ENCODE measurements around the gene PAK5. TPM values are rescaled to one million over a fixed set of nuclear protein-coding genes. Genes with fewer than 3 reads are reported as not detected.

The PAK5 gene
- total and polyA plus RNA-seq, 2 experiments from 2014 or later, result not detected

DNA sequence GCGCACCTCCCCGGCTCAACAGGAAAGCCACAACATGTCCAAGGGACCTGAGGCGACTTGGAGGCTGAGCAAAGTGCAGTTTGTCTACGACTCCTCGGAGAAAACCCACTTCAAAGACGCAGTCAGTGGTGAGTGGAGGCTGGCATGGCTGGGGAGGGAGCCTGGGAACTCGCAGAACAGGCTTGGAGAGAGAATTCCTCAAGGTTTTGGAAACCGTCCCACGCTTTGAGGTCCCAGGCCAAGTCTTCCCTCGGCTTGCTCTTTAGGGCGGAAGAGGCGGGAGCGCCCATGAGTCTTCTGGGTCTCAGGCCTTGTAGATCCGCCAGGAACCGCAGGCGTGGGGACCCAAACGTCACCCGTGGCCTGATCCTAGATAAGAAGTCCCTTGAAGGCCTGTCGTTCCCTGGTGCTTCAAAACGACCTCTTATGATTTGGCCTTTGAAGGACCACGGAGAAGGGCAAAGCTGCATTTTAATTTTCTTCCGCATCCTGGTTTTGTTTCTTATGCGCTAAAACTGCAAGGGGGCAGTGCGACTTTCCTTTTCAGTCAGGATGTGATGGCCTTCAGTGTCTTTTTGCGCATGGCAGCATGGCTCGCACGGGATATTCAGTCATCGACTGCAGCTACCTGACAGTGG, 322.5 kb downstream of the PAK5 start:
- WGBS, 2 experiments (ENCODE audit: low coverage in 1 of 2, low lambda C conversion rate in 2 of 2, missing lambda C conversion rate in 2 of 2), result 1 to 6% methylated on average over 28 of the region's 28 CpGs

DNA sequence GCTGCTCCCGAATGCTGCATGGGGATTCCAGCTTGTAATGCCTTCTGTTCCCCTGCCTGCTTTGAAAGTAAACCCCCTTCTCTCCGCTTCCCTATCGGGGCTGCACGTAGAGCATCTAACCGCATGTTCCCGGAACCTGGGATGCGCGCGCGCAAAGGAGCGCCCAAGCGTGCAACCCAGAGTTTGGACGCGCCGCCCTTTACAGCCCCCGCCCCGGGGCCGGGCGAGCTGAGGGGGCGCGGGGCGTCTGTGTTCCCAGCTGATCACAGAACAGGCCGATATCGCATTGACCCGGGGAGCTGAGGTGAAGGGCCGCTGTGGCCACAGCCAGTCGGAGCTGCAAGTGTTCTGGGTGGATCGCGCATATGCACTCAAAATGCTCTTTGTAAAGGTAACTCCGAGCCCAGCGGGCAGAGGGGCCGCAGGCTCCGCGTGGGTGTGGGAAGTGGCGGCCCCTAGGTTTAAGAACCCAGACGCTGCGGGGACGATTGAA, 323.1 kb downstream of the PAK5 start:
- H3K79me2 ChIP-seq (ENCODE audit: insufficient read depth), result no peaks in the 10 kb centered on the region
- no peak overlapping the region for H3K27ac ChIP-seq
- no peaks in the 10 kb centered on the region for H4K20me1 ChIP-seq (ENCODE audit: insufficient read depth)
- in situ Hi-C loops (cut with MboI), result no loop called here
- no peaks in the 10 kb centered on the region for H3K9me2 ChIP-seq (ENCODE audit: insufficient read depth)
- no peaks in the 10 kb centered on the region for H3F3A ChIP-seq (ENCODE audit: insufficient read depth)
- H2AFZ ChIP-seq, result no peak overlapping the region
- peak overlapping the region; percentile 39 for H3K4me2 ChIP-seq (ENCODE audit: unreplicated experiment)
- H3K36me3 ChIP-seq (ENCODE audit: low read depth), result no peaks in the 10 kb centered on the region
- no peak overlapping the region for H3K9ac ChIP-seq
- no peaks in the 10 kb centered on the region for H3K4me1 ChIP-seq (ENCODE audit: insufficient read depth)
- H3K4me3 ChIP-seq, result no peak overlapping the region
- WGBS, 2 experiments (ENCODE audit: low coverage in 1 of 2, low lambda C conversion rate in 2 of 2, missing lambda C conversion rate in 2 of 2), result 7 to 9% methylated on average over 31 to 38 of the region's 38 CpGs
- DNase-seq, result no peak
- TF ChIP-seq EZH2phosphoT487 (IDR thresholded peaks at IDR 0.05; ENCODE audit: insufficient read depth, low read depth) (no peak), EZH2 (IDR thresholded peaks at IDR 0.05; ENCODE audit: insufficient read depth, poor library complexity, severe bottlenecking) (no peak)
- H3K27me3 ChIP-seq (replicated peaks; ENCODE audit: insufficient read depth), result peaks cover 91% of the 10 kb centered on the region
- H3K9me3 ChIP-seq (ENCODE audit: low read depth), result no peaks in the 10 kb centered on the region

More for the DNA sequence above, 322.5 kb downstream of the PAK5 start:
- Histone ChIP-seq H3K9ac (no peak overlapping the region), H3K27ac (no peak overlapping the region), H2AFZ (no peak overlapping the region), H3K79me2 (ENCODE audit: insufficient read depth) (no peaks in the 10 kb centered on the region), H3K4me2 (ENCODE audit: unreplicated experiment) (peak overlapping the region; percentile 39), H3K27me3 (replicated peaks; ENCODE audit: insufficient read depth) (peaks cover 91% of the 10 kb centered on the region), H3K4me3 (no peak overlapping the region), H3F3A (ENCODE audit: insufficient read depth) (no peaks in the 10 kb centered on the region), H3K9me2 (ENCODE audit: insufficient read depth) (no peaks in the 10 kb centered on the region), H3K9me3 (ENCODE audit: low read depth) (no peaks in the 10 kb centered on the region), H3K36me3 (ENCODE audit: low read depth) (no peaks in the 10 kb centered on the region), H4K20me1 (ENCODE audit: insufficient read depth) (no peaks in the 10 kb centered on the region), H3K4me1 (ENCODE audit: insufficient read depth) (no peaks in the 10 kb centered on the region)
- in situ Hi-C loops (cut with MboI), result no loop called here
- no peak for TF ChIP-seq EZH2phosphoT487 (IDR thresholded peaks at IDR 0.05; ENCODE audit: insufficient read depth, low read depth)
- TF ChIP-seq EZH2 (IDR thresholded peaks at IDR 0.05; ENCODE audit: insufficient read depth, poor library complexity, severe bottlenecking), result no peak
- DNase-seq, result no peak

DNA sequence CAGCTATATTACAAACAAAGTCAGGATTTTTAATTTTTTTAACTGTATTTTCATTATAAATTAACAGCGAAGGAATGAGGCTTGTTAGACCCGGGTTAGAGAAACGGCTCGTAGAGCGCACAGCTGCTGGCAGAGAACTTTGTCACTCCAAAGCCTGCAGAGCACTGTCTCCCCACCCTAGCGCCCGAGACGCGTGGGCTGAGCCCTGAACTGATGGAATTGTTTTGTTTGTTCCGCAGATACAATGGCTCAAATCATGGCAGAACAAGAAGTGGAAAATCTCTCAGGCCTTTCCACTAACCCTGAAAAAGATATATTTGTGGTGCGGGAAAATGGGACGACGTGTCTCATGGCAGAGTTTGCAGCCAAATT, 323.7 kb downstream of the PAK5 start:
- Histone ChIP-seq H2AFZ (no peak overlapping the region), H3K36me3 (ENCODE audit: low read depth) (no peaks in the 10 kb centered on the region), H3K27ac (no peak overlapping the region), H3K79me2 (ENCODE audit: insufficient read depth) (no peaks in the 10 kb centered on the region), H3K27me3 (replicated peaks; ENCODE audit: insufficient read depth) (peaks cover 94% of the 10 kb centered on the region), H3K9me3 (ENCODE audit: low read depth) (no peaks in the 10 kb centered on the region), H3K9me2 (ENCODE audit: insufficient read depth) (no peaks in the 10 kb centered on the region), H3K4me3 (no peak overlapping the region), H4K20me1 (ENCODE audit: insufficient read depth) (no peaks in the 10 kb centered on the region), H3K4me1 (ENCODE audit: insufficient read depth) (no peaks in the 10 kb centered on the region), H3K9ac (no peak overlapping the region), H3F3A (ENCODE audit: insufficient read depth) (no peaks in the 10 kb centered on the region), H3K4me2 (ENCODE audit: unreplicated experiment) (no peak overlapping the region)
- DNase-seq, result no peak
- WGBS, 2 experiments (ENCODE audit: low coverage in 1 of 2, low lambda C conversion rate in 2 of 2, missing lambda C conversion rate in 2 of 2), result 6 to 7% methylated on average over 13 of the region's 13 CpGs
- in situ Hi-C loops (cut with MboI), result no loop called here
- TF ChIP-seq EZH2 (IDR thresholded peaks at IDR 0.05; ENCODE audit: insufficient read depth, poor library complexity, severe bottlenecking), result no peak
- TF ChIP-seq EZH2phosphoT487 (IDR thresholded peaks at IDR 0.05; ENCODE audit: insufficient read depth, low read depth), result no peak

DNA sequence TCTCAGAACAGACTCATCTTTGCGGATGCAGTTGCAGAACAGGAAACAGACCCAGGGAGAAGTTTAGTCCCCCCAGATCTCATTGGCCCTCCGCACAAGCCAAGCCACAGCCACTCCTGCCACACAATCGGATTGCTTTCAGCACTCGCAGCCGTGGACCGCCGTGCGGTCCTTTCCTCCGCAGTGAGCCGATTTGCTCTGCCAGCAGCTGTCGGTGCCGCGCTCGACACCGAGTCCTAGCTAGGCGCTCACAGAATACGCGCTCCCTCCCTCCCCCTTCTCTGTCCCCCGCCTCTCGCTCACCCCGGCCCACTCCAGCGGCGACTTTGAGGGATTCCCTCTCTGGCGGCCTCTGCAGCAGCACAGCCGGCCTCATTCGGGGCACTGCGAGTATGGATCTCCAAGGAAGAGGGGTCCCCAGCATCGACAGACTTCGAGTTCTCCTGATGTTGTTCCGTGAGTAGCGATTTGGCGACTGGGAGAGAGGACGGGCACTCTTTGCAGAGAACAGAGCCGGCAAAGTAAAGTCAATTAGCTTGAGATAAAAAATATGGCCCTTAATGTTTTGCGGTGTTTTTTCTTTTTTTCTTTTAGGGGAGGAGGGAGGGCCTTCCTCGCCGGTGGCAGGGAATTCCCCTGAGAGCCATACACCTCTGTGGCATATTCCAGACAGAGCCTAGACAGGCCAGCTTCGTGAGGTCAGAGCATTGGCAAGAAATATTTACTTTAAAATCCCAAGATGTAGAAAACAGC, 324.2 kb downstream of the PAK5 start, which contains the start of gene LAMP5:
Gene LAMP5 (plus strand): TSS at position 130 of the 753 bp plus-strand sequence. CDS start 263 bp downstream, at position 393.
- in situ Hi-C loops (cut with MboI), result no loop called here
- no peaks in the 10 kb centered on the region for H3K36me3 ChIP-seq (ENCODE audit: low read depth)
- H3K9me2 ChIP-seq (ENCODE audit: insufficient read depth), result no peaks in the 10 kb centered on the region
- no peak within 1 kb of the TSS for H3K4me2 ChIP-seq (ENCODE audit: unreplicated experiment)
- 0 out of 2 replicates have a peak, but pooled peaks have one; percentile 56 for TF ChIP-seq EZH2phosphoT487 (IDR thresholded peaks at IDR 0.05; ENCODE audit: insufficient read depth, low read depth)
- TF ChIP-seq EZH2 (IDR thresholded peaks at IDR 0.05; ENCODE audit: insufficient read depth, poor library complexity, severe bottlenecking), result peak; percentile 58
- WGBS, 2 experiments (ENCODE audit: low coverage in 1 of 2, low lambda C conversion rate in 2 of 2, missing lambda C conversion rate in 2 of 2), result 3 to 4% methylated on average over 30 to 38 of the region's 38 CpGs
- H3K79me2 ChIP-seq (ENCODE audit: insufficient read depth), result no peaks in the 10 kb centered on the region
- peak; percentile 58 for DNase-seq
- H3K27ac ChIP-seq, result no peak within 1 kb of the TSS
- peaks cover 94% of the 10 kb centered on the region for H3K27me3 ChIP-seq (replicated peaks; ENCODE audit: insufficient read depth)
- no peaks in the 10 kb centered on the region for H3K9me3 ChIP-seq (ENCODE audit: low read depth)
- no peaks in the 10 kb centered on the region for H4K20me1 ChIP-seq (ENCODE audit: insufficient read depth)
- no peak within 1 kb of the TSS for H3K4me3 ChIP-seq
- H3F3A ChIP-seq (ENCODE audit: insufficient read depth), result no peaks in the 10 kb centered on the region
- no peaks in the 10 kb centered on the region for H3K4me1 ChIP-seq (ENCODE audit: insufficient read depth)
- no peak within 1 kb of the TSS for H2AFZ ChIP-seq
- no peak within 1 kb of the TSS for H3K9ac ChIP-seq

All from GM23248 (cell line).